HG03575 (cell line): Measurements from ENCODE around the gene PLOD1.

Experiments
- ATAC-seq: cut with Tn5 transposase; IDR thresholded peaks from one replicate; pipeline ENCODE4 v1.9.1; 2021; ENCODE audit not compliant: unreplicated experiment, insufficient number of reproducible peaks, low FRiP score; ENCODE audit errors: extremely low read depth

The PLOD1 gene

GRCh38 chr1:12015499-12015898, 81.0 kb downstream of the PLOD1 start:
- ATAC-seq: no peak

DNA sequence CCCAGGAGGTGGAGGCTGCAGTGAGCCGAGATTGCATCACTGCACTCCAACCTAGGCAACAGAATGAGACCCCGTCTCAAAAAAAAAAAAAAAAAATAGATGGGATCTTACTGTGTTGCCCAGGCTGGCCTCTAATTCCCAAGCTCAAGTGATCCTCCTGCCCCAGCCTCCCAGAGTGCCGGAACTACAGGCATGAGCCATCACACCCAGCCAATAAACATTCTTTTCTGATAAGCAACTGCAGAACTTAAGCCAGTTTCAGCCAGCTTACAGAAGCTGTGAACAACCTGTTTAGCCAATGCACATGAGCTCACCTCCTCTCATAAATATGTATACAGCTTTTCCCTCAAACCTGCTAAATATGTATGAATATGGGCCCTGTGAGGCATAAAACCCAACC, 81.7 kb downstream of the PLOD1 start:
- no peak for ATAC-seq

- no peak for ATAC-seq
Measured at GRCh38 chr1:12019858-12020509, 85.5 kb downstream of the PLOD1 start.

DNA sequence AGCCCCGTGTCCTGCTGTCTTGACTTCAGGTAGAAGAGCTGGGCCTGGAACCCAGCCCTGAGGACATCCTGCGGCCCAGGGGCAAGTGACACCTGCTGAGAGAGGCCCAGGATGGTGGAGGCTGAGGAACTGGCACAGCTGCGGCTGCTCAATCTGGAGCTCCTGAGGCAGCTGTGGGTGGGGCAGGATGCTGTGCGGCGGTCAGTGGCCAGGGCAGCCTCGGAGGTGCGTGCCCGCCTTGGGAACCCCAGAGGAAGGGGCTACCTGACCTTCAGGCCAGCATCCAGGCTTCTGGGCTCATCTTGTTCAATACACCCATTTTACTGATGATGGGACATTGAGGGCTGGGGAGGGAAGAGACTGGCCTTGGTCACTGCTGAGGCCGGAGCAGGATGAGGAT, 87.1 kb downstream of the PLOD1 start:
- no peak for ATAC-seq

- no peak for ATAC-seq
Measured at GRCh38 chr1:12022036-12022435, 87.5 kb downstream of the PLOD1 start.
